CD4-positive, alpha-beta T cell treated with Interleukin-12 subunit alpha and Interleukin-12 subunit beta, for 1 hour (primary cell): ENCODE results near the gene TNFAIP6.

Experiments used
- DNase-seq: peaks from one replicate; pipeline ENCODE4 v3.0.0-alpha.2; 2020

Gene TNFAIP6

GRCh38 chr2:151423760-151424159 is 66.4 kb downstream of the TNFAIP6 start:
- DNase-seq: peak; percentile 52
